AG09319 (cell line): Measurements from ENCODE around the gene HS6ST3.

Experiments used
- DNase-seq: peaks from one replicate; pipeline ENCODE4 v3.0.0-alpha.2; 2010; ENCODE audit warnings: low read depth; ENCODE audit errors: extremely low read depth
- CTCF ChIP-seq: IDR thresholded peaks from 2 replicates; pipeline ENCODE4 v1.5.1; 2011; ENCODE audit warnings: low read depth, mild to moderate bottlenecking, inconsistent platforms, low read length, moderate library complexity

HS6ST3 gene

GRCh38 chr13:96615252-96615651, 525.3 kb downstream of the HS6ST3 start:
- TF ChIP-seq CTCF = no peak
- no peak for DNase-seq

DNA sequence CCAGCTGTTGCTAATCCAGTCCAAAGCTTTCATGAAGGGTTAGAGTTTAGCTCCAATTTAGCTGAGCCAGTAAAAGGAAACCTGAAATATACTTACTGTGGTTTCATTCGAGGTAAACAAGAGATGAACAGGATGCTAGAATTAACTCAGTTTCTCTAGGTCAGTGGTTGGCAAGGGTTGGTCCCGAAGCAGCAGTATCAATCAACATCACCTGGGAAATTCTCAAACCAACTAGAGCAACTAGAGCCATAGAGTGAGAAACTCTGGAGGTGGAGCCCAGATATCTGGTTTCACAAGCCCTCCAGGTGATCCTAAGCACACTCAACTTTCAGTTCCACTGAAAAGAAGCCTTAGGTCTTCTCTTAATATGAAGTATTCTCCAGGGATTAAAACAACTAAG, 527.6 kb downstream of the HS6ST3 start:
- DNase-seq = no peak
- no peak for TF ChIP-seq CTCF

GRCh38 chr13:96621634-96622183, 531.8 kb downstream of the HS6ST3 start:
- DNase-seq = no peak
- no peak for TF ChIP-seq CTCF

- TF ChIP-seq CTCF = no peak
These were observed 539.4 kb downstream of the HS6ST3 start for GRCh38 chr13:96629331-96629730.

DNA sequence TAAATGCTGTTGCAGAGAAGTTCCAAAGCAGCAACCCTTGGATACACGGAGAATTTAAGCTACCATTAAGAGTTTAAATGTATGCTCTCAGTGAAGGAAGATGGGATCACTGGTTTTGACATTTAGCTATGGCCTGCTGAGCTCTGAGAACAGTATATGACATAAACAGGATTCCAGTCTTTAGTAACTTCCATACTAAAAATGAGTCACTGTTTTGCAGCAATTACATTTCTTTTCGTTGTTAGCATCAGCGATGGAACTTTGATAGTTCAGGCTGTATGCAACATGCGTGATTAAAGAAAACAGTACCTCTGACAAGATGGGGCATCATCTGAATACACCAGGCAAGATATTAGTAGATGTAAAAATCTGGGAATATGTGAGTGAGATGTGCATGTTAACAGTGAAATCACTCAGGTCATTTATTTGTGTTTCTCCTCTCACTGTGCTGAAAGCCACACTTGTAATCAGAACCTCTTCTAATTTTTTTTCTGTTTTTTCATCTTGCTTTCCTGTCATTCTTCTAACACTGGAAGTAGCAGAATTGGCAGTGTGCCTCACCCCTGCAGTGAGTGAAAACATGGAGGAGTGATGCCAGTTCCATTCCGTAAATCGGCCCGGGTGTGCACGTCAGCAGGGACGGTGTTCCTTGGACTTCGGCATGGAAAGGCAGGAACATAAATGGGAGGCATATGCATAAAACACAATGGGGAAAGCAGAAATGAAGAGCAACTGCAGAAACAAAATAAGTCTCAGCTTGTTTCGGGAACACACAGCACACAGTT, 542.8 kb downstream of the HS6ST3 start:
- no peak for DNase-seq
- no peak for TF ChIP-seq CTCF

More at GRCh38 chr13:96629331-96629730, 539.4 kb downstream of the HS6ST3 start:
- no peak for DNase-seq

GRCh38 chr13:96636001-96636709, 546.2 kb downstream of the HS6ST3 start:
- no peak for TF ChIP-seq CTCF
- DNase-seq = no peak

DNA sequence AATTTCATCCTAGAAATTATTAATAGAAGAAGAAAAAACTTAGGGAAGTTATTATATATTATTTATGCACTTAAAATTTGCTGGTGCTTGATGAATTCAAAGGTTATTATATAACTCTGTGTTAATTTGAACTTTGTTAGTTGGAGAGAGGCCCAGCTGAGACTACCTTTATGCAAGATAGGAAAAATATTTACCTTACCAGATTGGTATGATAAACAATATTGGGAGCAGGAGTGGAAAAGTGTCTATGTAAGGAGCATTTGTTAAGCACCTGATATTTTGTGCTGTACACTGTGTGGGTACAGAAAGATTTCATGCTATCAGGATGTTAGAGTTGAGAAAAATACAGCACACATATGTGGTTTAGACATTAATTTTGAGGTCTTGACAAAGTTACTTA, 547.1 kb downstream of the HS6ST3 start:
- DNase-seq = no peak
- TF ChIP-seq CTCF = no peak
